T-cell (primary cell): ENCODE results near the gene FRMPD1. TPM values are rescaled to one million over a fixed set of nuclear protein-coding genes. Genes with fewer than 3 reads are reported as not detected.

ENCODE experiments used
- ATAC-seq, 4 experiments: fragments of 200-7000 bp in 3 of 4; fragments of 150-1000 bp in 1 of 4; cut with Tn5 transposase; replicated peaks in 1 of 4; 1 replicate in 3 of 4; 2 replicates in 1 of 4; pipeline ENCODE4 v1.10.0; 2021; ENCODE audit warnings: moderate library complexity in 3 of 4, mild to moderate bottlenecking in 2 of 4, moderate number of reproducible peaks in 1 of 4
- CTCF ChIA-PET, 2 donors: fragments of 300-600 bp; sonication (Branson Sonifier 250); formaldehyde crosslinking; loops; one replicate each; lab custom pipeline; 2022; ENCODE audit warnings: antibody characterized with exemption in 2 of 2; lab: Charles Lee
- POLR2A ChIA-PET, 2 donors: fragments of 300-600 bp; sonication (Branson Sonifier 250); formaldehyde crosslinking; loops; one replicate each; lab custom pipeline; 2022; ENCODE audit warnings: antibody characterized with exemption in 2 of 2; lab: Charles Lee
- DNase-seq, 35 experiments: peaks; one replicate each; pipeline versions ENCODE4 v3.0.0 to v3.0.0-alpha.2; 2013 to 2023
- H3K27ac ChIP-seq: one replicate; pipeline ENCODE4 v1.5.1; 2013; ENCODE audit warnings: low read length
- H3K27me3 ChIP-seq, 2 experiments: replicated peaks in 1 of 2; 1 replicate in 1 of 2; 2 replicates in 1 of 2; pipeline versions ENCODE4 v1.6.1 to v1.7.0; 2013; ENCODE audit warnings: low read length in 1 of 2, mixed read lengths in 1 of 2; ENCODE audit not compliant: control insufficient read depth in 2 of 2, insufficient read depth in 2 of 2; ENCODE audit errors: extremely low read depth in 1 of 2
- H3K36me3 ChIP-seq, 2 donors: 1 replicate in 1 of 2; 2 replicates in 1 of 2; pipeline versions ENCODE4 v1.6.1 to v1.7.0; 2013; ENCODE audit warnings: low read length in 1 of 2; ENCODE audit not compliant: control insufficient read depth in 2 of 2, insufficient read depth in 1 of 2; ENCODE audit errors: extremely low read depth in 1 of 2
- H3K4me1 ChIP-seq, 2 experiments: 1 replicate in 1 of 2; 2 replicates in 1 of 2; pipeline versions ENCODE4 v1.6.1 to v1.7.0; 2013; ENCODE audit warnings: low read length in 2 of 2, mixed read lengths in 1 of 2; ENCODE audit not compliant: insufficient read depth in 2 of 2, control insufficient read depth in 1 of 2; ENCODE audit errors: extremely low read depth in 1 of 2
- H3K4me3 ChIP-seq, 2 donors: 1 replicate in 1 of 2; 2 replicates in 1 of 2; pipeline versions ENCODE4 v1.5.1 to v1.7.0; 2013; ENCODE audit warnings: mild to moderate bottlenecking in 2 of 2, low read length in 1 of 2, moderate library complexity in 1 of 2; ENCODE audit not compliant: control insufficient read depth in 1 of 2; ENCODE audit errors: extremely low read depth in 1 of 2
- H3K9me3 ChIP-seq: 2 replicates; pipeline ENCODE4 v1.7.0; 2013
- H3K27ac Mint-ChIP-seq, 2 donors: one replicate each; pipeline ENCODE4 v1.8.0; 2020 to 2021; ENCODE audit warnings: mild to moderate bottlenecking in 2 of 2, mixed read lengths in 2 of 2
- H3K27me3 Mint-ChIP-seq, 2 donors: one replicate each; pipeline ENCODE4 v1.8.0; 2021 to 2022; ENCODE audit warnings: mixed read lengths in 2 of 2
- H3K36me3 Mint-ChIP-seq: one replicate; pipeline ENCODE4 v1.8.0; 2021; ENCODE audit warnings: mixed read lengths
- H3K4me1 Mint-ChIP-seq, 3 donors: one replicate each; pipeline ENCODE4 v1.8.0; 2020 to 2022; ENCODE audit warnings: mixed read lengths in 3 of 3, mild to moderate bottlenecking in 1 of 3
- H3K4me3 Mint-ChIP-seq, 3 donors: one replicate each; pipeline ENCODE4 v1.8.0; 2020 to 2022; ENCODE audit warnings: mild to moderate bottlenecking in 3 of 3, mixed read lengths in 3 of 3, moderate library complexity in 3 of 3
- H3K9me3 Mint-ChIP-seq, 3 donors: one replicate each; pipeline ENCODE4 v1.8.0; 2020 to 2022; ENCODE audit warnings: mixed read lengths in 3 of 3
- WGBS: methylation state at CpG from one replicate; pipeline ENCODE4 v1.1.5; 2013; ENCODE audit warnings: missing lambda C conversion rate; ENCODE audit not compliant: insufficient coverage; 5-methylcytosine and 5-hydroxymethylcytosine counted together
- total RNA-seq, 35 experiments: library from RNA in 6 of 35; stranded (reverse) in 6 of 35; fragments of 120-200 nt in 1 of 35; gene quantifications; one replicate each; pipeline versions ENCODE4 v1.2.1 to v1.2.4 and lab custom pipeline; 2013 to 2026

FRMPD1 gene
- total RNA-seq, 5 donors from 2014 or later (not counting 1 experiment from before 2014, with no cell fraction given) = not detected

- Histone ChIP-seq H3K36me3 (no peaks in the 10 kb centered on the region), H3K4me1 (no peaks in the 10 kb centered on the region), H3K27me3 (no peaks in the 10 kb centered on the region), H3K27ac (no peak overlapping the region), H3K4me3 (no peak overlapping the region), H3K9me3 (no peaks in the 10 kb centered on the region)
- CTCF ChIA-PET = interaction anchor here in 1 of 2 donors (0.7 kb wide), 1 partner anchor 8 kb away, joined by 4 read pairs; no protein-coding TSS in a partner anchor
- peaks cover 2 to 10% of the 10 kb centered on the region in 2 donors for H3K27me3 Mint-ChIP-seq
- H3K36me3 Mint-ChIP-seq = no peaks in the 10 kb centered on the region
- POLR2A ChIA-PET = interaction anchor here (0.6 kb wide), 2 partner anchors 274 to 532 kb away, joined by 3 to 4 read pairs; no protein-coding TSS in a partner anchor
- no CpG with 5 or more reads among the region's 3 CpGs for WGBS
- ATAC-seq = no peak
- H3K4me3 Mint-ChIP-seq = no peak overlapping the region
- no peaks in the 10 kb centered on the region for H3K9me3 Mint-ChIP-seq
- no peak for DNase-seq
- no peaks in the 10 kb centered on the region for H3K4me1 Mint-ChIP-seq
- no peak overlapping the region for H3K27ac Mint-ChIP-seq
Measured at GRCh38 chr9:37619806-37620205, 30.9 kb upstream of the FRMPD1 start.

- Histone ChIP-seq H3K4me1 (no peaks in the 10 kb centered on the region), H3K27ac (no peak overlapping the region), H3K9me3 (no peaks in the 10 kb centered on the region), H3K27me3 (no peaks in the 10 kb centered on the region), H3K36me3 (no peaks in the 10 kb centered on the region), H3K4me3 (no peak overlapping the region)
- CTCF ChIA-PET = no interaction called here
- ATAC-seq (no peak), DNase-seq (no peak)
- H3K27me3 Mint-ChIP-seq = peaks cover 2 to 10% of the 10 kb centered on the region in 2 donors
- no peak overlapping the region for H3K27ac Mint-ChIP-seq
- no peaks in the 10 kb centered on the region for H3K36me3 Mint-ChIP-seq
- no peak overlapping the region for H3K4me3 Mint-ChIP-seq
- H3K9me3 Mint-ChIP-seq = no peaks in the 10 kb centered on the region
- POLR2A ChIA-PET = no interaction called here
- WGBS = no CpG with 5 or more reads among the region's 1 CpG
- H3K4me1 Mint-ChIP-seq = no peaks in the 10 kb centered on the region
Measured at GRCh38 chr9:37620396-37620795, 30.4 kb upstream of the FRMPD1 start.

GRCh38 chr9:37621273-37622121 lies 29.3 kb upstream of the FRMPD1 start:
- 60% methylated on average over 5 of the region's 9 CpGs for WGBS

GRCh38 chr9:37622462-37622861 lies 28.3 kb upstream of the FRMPD1 start:
- ATAC-seq (no peak), DNase-seq (no peak)
- Mint-ChIP-seq H3K27ac (no peak overlapping the region), H3K9me3 (no peaks in the 10 kb centered on the region), H3K27me3 (peaks cover 2 to 10% of the 10 kb centered on the region in 2 donors), H3K4me3 (no peak overlapping the region), H3K36me3 (no peaks in the 10 kb centered on the region), H3K4me1 (no peaks in the 10 kb centered on the region)
- no peak overlapping the region for H3K27ac ChIP-seq
- no peaks in the 10 kb centered on the region for H3K36me3 ChIP-seq
- no peak overlapping the region for H3K4me3 ChIP-seq
- no peaks in the 10 kb centered on the region for H3K4me1 ChIP-seq
- no CpG with 5 or more reads among the region's 4 CpGs for WGBS
- ChIA-PET CTCF (no interaction called here), POLR2A (no interaction called here)
- no peaks in the 10 kb centered on the region for H3K9me3 ChIP-seq
- H3K27me3 ChIP-seq = peaks cover 0 to 3% of the 10 kb centered on the region in 2 experiments

More at GRCh38 chr9:37621273-37622121, 29.3 kb upstream of the FRMPD1 start:
- H3K36me3 Mint-ChIP-seq = no peaks in the 10 kb centered on the region
- H3K4me1 ChIP-seq = no peaks in the 10 kb centered on the region
- H3K27me3 Mint-ChIP-seq = peaks cover 2 to 10% of the 10 kb centered on the region in 2 donors
- H3K4me3 ChIP-seq = no peak overlapping the region
- CTCF ChIA-PET = interaction anchor here in 1 of 2 donors (0.5 kb wide), 1 partner anchor 1349 kb away, joined by 3 read pairs; no protein-coding TSS in a partner anchor
- H3K27ac Mint-ChIP-seq = no peak overlapping the region
- H3K4me3 Mint-ChIP-seq = no peak overlapping the region
- peaks cover 0 to 3% of the 10 kb centered on the region in 2 experiments for H3K27me3 ChIP-seq
- no peaks in the 10 kb centered on the region for H3K36me3 ChIP-seq
- ATAC-seq (no peak), DNase-seq (no peak)
- H3K9me3 ChIP-seq = no peaks in the 10 kb centered on the region
- H3K9me3 Mint-ChIP-seq = no peaks in the 10 kb centered on the region
- no peaks in the 10 kb centered on the region for H3K4me1 Mint-ChIP-seq
- H3K27ac ChIP-seq = no peak overlapping the region
- POLR2A ChIA-PET = no interaction called here

- Mint-ChIP-seq H3K4me1 (no peaks in the 10 kb centered on the region), H3K9me3 (no peaks in the 10 kb centered on the region), H3K36me3 (no peaks in the 10 kb centered on the region), H3K27ac (no peak overlapping the region), H3K27me3 (peaks cover 2 to 10% of the 10 kb centered on the region in 2 donors), H3K4me3 (no peak overlapping the region)
- no peak for ATAC-seq
- peaks cover 0 to 3% of the 10 kb centered on the region in 2 experiments for H3K27me3 ChIP-seq
- no peak overlapping the region for H3K4me3 ChIP-seq
- no peaks in the 10 kb centered on the region for H3K36me3 ChIP-seq
- DNase-seq = no peak
- no peak overlapping the region for H3K27ac ChIP-seq
- whole genome bisulfite sequencing = 75% methylated on average over 2 of the region's 2 CpGs
- no peaks in the 10 kb centered on the region for H3K4me1 ChIP-seq
- no peaks in the 10 kb centered on the region for H3K9me3 ChIP-seq
- POLR2A ChIA-PET = no interaction called here
- CTCF ChIA-PET = no interaction called here
Measured at GRCh38 chr9:37623267-37623666, 27.5 kb upstream of the FRMPD1 start.

GRCh38 chr9:37624073-37624472 lies 26.7 kb upstream of the FRMPD1 start:
- no peaks in the 10 kb centered on the region for H3K4me1 Mint-ChIP-seq
- DNase-seq (no peak), ATAC-seq (no peak)
- H3K9me3 Mint-ChIP-seq = no peaks in the 10 kb centered on the region
- no peaks in the 10 kb centered on the region for H3K9me3 ChIP-seq
- no peaks in the 10 kb centered on the region for H3K4me1 ChIP-seq
- no peak overlapping the region for H3K4me3 Mint-ChIP-seq
- CTCF ChIA-PET = no interaction called here
- WGBS = no CpG with 5 or more reads among the region's 1 CpG
- H3K36me3 ChIP-seq = no peaks in the 10 kb centered on the region
- no peaks in the 10 kb centered on the region for H3K36me3 Mint-ChIP-seq
- H3K27me3 Mint-ChIP-seq = peaks cover 2 to 4% of the 10 kb centered on the region in 2 donors
- H3K27ac Mint-ChIP-seq = no peak overlapping the region
- H3K4me3 ChIP-seq = no peak overlapping the region
- H3K27ac ChIP-seq = no peak overlapping the region
- H3K27me3 ChIP-seq = peaks cover 0 to 3% of the 10 kb centered on the region in 2 experiments
- POLR2A ChIA-PET = no interaction called here
